Right lobe of liver (tissue), 6 donors: ENCODE results near the gene SH3BP2. TPM values are rescaled to one million over a fixed set of nuclear protein-coding genes. Genes with fewer than 3 reads are reported as not detected.

Experiments used
- ATAC-seq, 4 donors: fragments of 200-7000 bp; cut with Tn5 transposase; one replicate each; pipeline ENCODE4 v1.9.1; 2020; ENCODE audit warnings: mild to moderate bottlenecking in 4 of 4, moderate library complexity in 4 of 4
- DNase-seq, 3 donors: peaks; one replicate each; pipeline ENCODE4 v3.0.0-alpha.2; 2020
- H3K27ac ChIP-seq, 3 donors: fragments of 200-600 bp; one replicate each; pipeline ENCODE4 v1.8.0; 2022
- H3K27me3 ChIP-seq, 2 donors: fragments of 200-600 bp; one replicate each; pipeline ENCODE4 v1.8.0; 2022
- H3K36me3 ChIP-seq, 4 donors: fragments of 200-600 bp; sonication (generic) in 1 of 4; one replicate each; pipeline versions ENCODE4 v1.5.1 to v1.8.0; 2017 to 2022; ENCODE audit warnings: control low read depth in 1 of 4
- H3K4me1 ChIP-seq, 4 donors: fragments of 200-600 bp; sonication (generic) in 1 of 4; one replicate each; pipeline versions ENCODE4 v1.5.1 to v1.8.0; 2017 to 2022; ENCODE audit warnings: control low read depth in 1 of 4
- H3K4me3 ChIP-seq, 3 donors: fragments of 200-600 bp; one replicate each; pipeline ENCODE4 v1.8.0; 2022
- H3K9me3 ChIP-seq, 4 donors: fragments of 200-600 bp; sonication (generic) in 1 of 4; one replicate each; pipeline versions ENCODE4 v1.5.1 to v1.8.0; 2017 to 2022; ENCODE audit warnings: control low read depth in 1 of 4
- CTCF ChIP-seq, 4 donors: fragments of 200-600 bp in 3 of 4; fragments of 450-650 bp in 1 of 4; IDR thresholded peaks; one replicate each; pipeline versions ENCODE4 v1.5.1 to v1.8.0; 2016 to 2022; ENCODE audit warnings: antibody characterized with exemption in 4 of 4, mild to moderate bottlenecking in 2 of 4
- POLR2A ChIP-seq: fragments of 450-650 bp; IDR thresholded peaks from one replicate; pipeline ENCODE4 v1.6.1; 2017; ENCODE audit warnings: antibody characterized with exemption, mild to moderate bottlenecking
- WGBS: methylation state at CpG from one replicate; pipeline ENCODE4 v1.1.6; 2018; ENCODE audit warnings: low coverage, low lambda C conversion rate; ENCODE audit not compliant: insufficient coverage; ENCODE audit errors: missing lambda C conversion rate; 5-methylcytosine and 5-hydroxymethylcytosine counted together
- intact Hi-C, 2 donors: fragments of 100-400 bp; cut with DNase I; formaldehyde crosslinking; loops; one replicate each; pipeline versions ENCODE4 v1.11.2 to v1.14.1; 2022
- total RNA-seq, 6 experiments: library from RNA; depleted of rRNA in 2 of 6; stranded (reverse); fragments of >200 nt in 2 of 6; fragmentation: NEBNext Ultra II Directional in 3 of 6; extraction: Animal tissue kit (Norgen Biotek cat#: 25700) in 3 of 6; gene quantifications; one replicate each; pipeline versions ENCODE4 v1.1.0 to v1.2.4, GENCODE V29; 2016 to 2023
- donor health status: DM: no; HTN: yes; CAD: no.
- donor health status: DM: no; HTN: no; CAD: no.
- donor health status: DM: no; HTN: no; CAD: no.
- donor health status: DM: no; HTN: yes; CAD: no.
- donor health status: DM: no; HTN: yes; CAD: no.

SH3BP2 gene
- total RNA-seq, 6 experiments from 2014 or later = 34.9 to 51.8 (median 40.7) TPM

DNA sequence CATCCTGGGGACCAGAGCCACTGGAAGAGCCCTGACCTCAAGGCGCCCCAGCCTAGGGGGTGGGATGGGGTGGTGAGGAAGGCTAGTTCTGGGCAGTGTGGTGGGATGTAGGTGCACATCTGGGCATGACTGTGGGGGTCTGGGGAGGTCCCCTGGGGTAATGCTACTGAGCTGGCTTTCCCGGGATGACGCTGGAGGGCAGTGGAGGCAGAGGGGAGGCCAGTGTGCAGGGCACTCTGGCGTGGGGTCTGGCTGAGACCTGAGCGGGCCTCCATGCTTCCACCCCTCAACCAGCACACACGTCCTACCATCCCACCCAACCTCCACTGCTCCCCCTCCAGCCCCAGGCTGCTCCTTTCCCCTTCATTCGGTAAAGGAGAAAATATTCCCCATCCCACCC lies 4.8 kb upstream of the SH3BP2 start:
- Histone ChIP-seq H3K4me1 (peaks cover 0 to 31% (median 14%) of the 10 kb centered on the region in 4 donors), H3K27ac (no peak overlapping the region), H3K27me3 (no peaks in the 10 kb centered on the region), H3K36me3 (no peaks in the 10 kb centered on the region), H3K4me3 (no peak overlapping the region), H3K9me3 (no peaks in the 10 kb centered on the region)
- DNase-seq (peak in 1 of 3 donors; percentile 45), ATAC-seq (no peak)
- WGBS = no CpG with 5 or more reads among the region's 7 CpGs
- intact Hi-C loops = no loop called here
- TF ChIP-seq POLR2A (no peak), CTCF (IDR thresholded peaks at IDR 0.05) (no peak)

- no peaks in the 10 kb centered on the region for H3K36me3 ChIP-seq
- H3K4me3 ChIP-seq = no peak overlapping the region
- no peaks in the 10 kb centered on the region for H3K27me3 ChIP-seq
- ATAC-seq (peak in 2 of 4 donors; percentile 3 to 8), DNase-seq (peak; percentile 59 to 86 (median 81))
- intact Hi-C loops = no loop called here
- WGBS = 31% methylated on average over 2 of the region's 4 CpGs
- no peak overlapping the region for H3K27ac ChIP-seq
- no peaks in the 10 kb centered on the region for H3K9me3 ChIP-seq
- TF ChIP-seq CTCF (IDR thresholded peaks at IDR 0.05) (no peak), POLR2A (no peak)
- H3K4me1 ChIP-seq = peaks cover 0 to 31% (median 14%) of the 10 kb centered on the region in 4 donors
Measured at GRCh38 chr4:2788532-2789103, 4.3 kb upstream of the SH3BP2 start.

GRCh38 chr4:2789351-2789750 lies 3.5 kb upstream of the SH3BP2 start:
- Histone ChIP-seq H3K27ac (no peak overlapping the region), H3K36me3 (no peaks in the 10 kb centered on the region), H3K27me3 (no peaks in the 10 kb centered on the region), H3K4me3 (no peak overlapping the region), H3K4me1 (peaks cover 0 to 35% (median 17%) of the 10 kb centered on the region in 4 donors), H3K9me3 (no peaks in the 10 kb centered on the region)
- peak in 1 of 3 donors; percentile 40 for DNase-seq
- no peak for ATAC-seq
- no peak for TF ChIP-seq POLR2A
- no peak for TF ChIP-seq CTCF (IDR thresholded peaks at IDR 0.05)
- intact Hi-C loops = no loop called here
- 96% methylated on average over 4 of the region's 5 CpGs for whole genome bisulfite sequencing

DNA sequence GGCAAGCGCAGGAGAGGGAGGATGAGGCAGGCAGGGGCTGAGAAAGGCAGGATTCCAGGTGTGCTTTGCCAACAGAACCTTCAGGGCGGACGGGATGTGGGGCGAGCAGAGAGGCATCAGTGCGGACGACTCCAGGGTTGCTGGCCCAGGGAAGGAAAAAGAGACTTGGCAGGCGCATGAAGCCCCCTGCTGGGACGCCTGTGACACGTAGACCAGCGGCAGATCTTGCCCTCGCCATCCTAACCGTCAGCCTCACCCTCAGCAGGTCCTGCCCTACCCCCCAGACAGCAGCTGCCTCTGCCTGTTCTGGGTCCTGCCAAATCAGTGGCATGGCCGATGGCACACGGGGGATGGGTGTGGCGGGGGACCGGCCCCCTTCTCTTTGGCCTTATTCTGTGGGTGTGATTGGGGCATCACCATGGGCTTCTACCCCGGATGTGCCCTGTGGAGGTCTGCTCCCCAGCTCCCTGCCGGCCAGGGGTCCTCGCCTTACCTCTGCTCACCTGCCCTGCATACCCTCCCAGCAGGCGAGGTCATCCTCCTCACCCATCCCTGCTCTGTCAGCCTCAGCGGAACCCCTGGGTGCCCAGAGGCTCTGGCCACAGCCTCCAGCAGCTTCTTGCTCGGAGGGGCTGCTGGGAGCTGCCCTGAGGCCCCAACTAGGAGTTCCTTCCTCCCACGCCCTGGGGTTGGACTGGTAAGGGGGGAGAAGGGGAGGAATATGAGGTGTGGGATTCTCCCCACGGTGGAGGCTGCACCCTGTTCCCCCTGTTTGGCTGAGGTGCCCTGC lies 2.9 kb upstream of the SH3BP2 start:
- H3K4me1 ChIP-seq = peaks cover 0 to 41% (median 21%) of the 10 kb centered on the region in 4 donors
- no CpG with 5 or more reads among the region's 24 CpGs for WGBS
- H3K27ac ChIP-seq = peak overlapping the region in 1 of 3 donors; percentile 27
- DNase-seq = peak in 1 of 3 donors; percentile 49
- no peaks in the 10 kb centered on the region for H3K9me3 ChIP-seq
- no peaks in the 10 kb centered on the region for H3K36me3 ChIP-seq
- no peaks in the 10 kb centered on the region for H3K27me3 ChIP-seq
- no peak for TF ChIP-seq CTCF (IDR thresholded peaks at IDR 0.05)
- no peak for TF ChIP-seq POLR2A
- H3K4me3 ChIP-seq = no peak overlapping the region
- ATAC-seq = no peak
- intact Hi-C loops = no loop called here
